ENCODE data around the gene ETFRF1. TPM values are rescaled to one million over a fixed set of nuclear protein-coding genes. Genes with fewer than 3 reads are reported as not detected.

Gene ETFRF1
- total and polyA plus RNA-seq, 2 of the 8 experiments (the other 6 are each of a cell fraction or from before 2014, with no cell fraction given) = 4.3 to 7.7 TPM

- Histone ChIP-seq H4K91ac (replicated peaks; ENCODE audit: insufficient read length, low read length) (no peak overlapping the region), H3K9me3 (ENCODE audit: insufficient read depth in 2 of 2, low read depth in 1 of 2, low read length in 1 of 2) (no peaks in the 10 kb centered on the region), H3K36me3 (ENCODE audit: control insufficient read depth in 2 of 4, insufficient read depth in 4 of 4, low read length in 3 of 4) (no peaks in the 10 kb centered on the region), H2AFZ (ENCODE audit: low read length) (no peak overlapping the region), H4K5ac (ENCODE audit: insufficient read length, low read depth, low read length) (no peak overlapping the region), H2AK5ac (ENCODE audit: low read depth, low read length) (no peak overlapping the region), H2BK20ac (ENCODE audit: low read length) (no peak overlapping the region), H3K27ac (ENCODE audit: low read depth, low read length) (no peak overlapping the region), H2BK15ac (ENCODE audit: low read length) (no peak overlapping the region), H3K4me2 (ENCODE audit: insufficient read depth in 1 of 2, low read depth in 2 of 2, low read length in 2 of 2) (no peak overlapping the region), H3K23ac (ENCODE audit: insufficient read length) (no peak overlapping the region), H3K9ac (replicated peaks in 1 of 4; ENCODE audit: extremely low read depth in 1 of 4, low read depth in 3 of 4, low read length in 3 of 4) (no peak overlapping the region), H3K4me3 (ENCODE audit: extremely low read depth in 1 of 4, insufficient read depth in 2 of 4, low read depth in 3 of 4, low read length in 4 of 4) (no peak overlapping the region), H4K20me1 (replicated peaks in 1 of 2; ENCODE audit: control insufficient read depth in 1 of 2, insufficient read depth in 2 of 2, low read length in 2 of 2) (peaks cover 4 to 5% of the 10 kb centered on the region in 2 experiments), H3K56ac (replicated peaks; ENCODE audit: insufficient read length, low read depth, low read length) (no peak overlapping the region), H3K27me3 (replicated peaks in 1 of 4; ENCODE audit: control insufficient read depth in 3 of 4, extremely low read depth in 1 of 4, insufficient read depth in 3 of 4, low read length in 3 of 4) (no peaks in the 10 kb centered on the region), H3K23me2 (ENCODE audit: low read depth, low read length) (peaks cover 5% of the 10 kb centered on the region; the same call in 1 of the 2 replicates), H3K18ac (ENCODE audit: extremely low read depth, low read length) (no peak overlapping the region), H3K4me1 (replicated peaks in 1 of 4; ENCODE audit: control insufficient read depth in 3 of 4, insufficient read depth in 4 of 4, low read length in 3 of 4) (peaks cover 9 to 16% (median 11%) of the 10 kb centered on the region in 4 experiments), H2BK12ac (ENCODE audit: low read depth, low read length) (no peak overlapping the region), H4K8ac (ENCODE audit: extremely low read depth, insufficient read depth, low read length) (no peak overlapping the region), H2BK5ac (ENCODE audit: low read depth, low read length) (no peak overlapping the region), H3K4ac (replicated peaks; ENCODE audit: insufficient read length, low read depth, low read length) (no peak overlapping the region), H3K79me2 (ENCODE audit: control insufficient read depth in 1 of 2, insufficient read depth in 2 of 2, low read length in 2 of 2) (peaks cover 7 to 22% of the 10 kb centered on the region in 2 experiments), H3K79me1 (ENCODE audit: low read depth, low read length) (no peaks in the 10 kb centered on the region; the same call in 1 of the 2 replicates), H3K14ac (ENCODE audit: insufficient read length) (no peak overlapping the region), H2BK120ac (replicated peaks; ENCODE audit: low read depth, low read length) (no peak overlapping the region)
- FAIRE-seq = no peak
- CTCF ChIA-PET (ENCODE audit: partially characterized antibody) = no interaction called here
- POLR2A ChIA-PET (ENCODE audit: partially characterized antibody) = no interaction called here
- WGBS, 2 experiments (ENCODE audit: extremely low coverage in 1 of 2, insufficient coverage in 1 of 2, insufficient read length in 1 of 2, insufficient replicate concordance in 2 of 2, low coverage in 1 of 2, low lambda C conversion rate in 2 of 2, missing lambda C conversion rate in 1 of 2) = 95% methylated on average over 3 of the region's 3 CpGs; no CpG with 5 or more reads in 1 of the 2 experiments
- DNase-seq (ENCODE audit: low read depth in 1 of 2, low spot score in 2 of 2) = no peak
- TF ChIP-seq HDAC6 (IDR thresholded peaks at IDR 0.05; ENCODE audit: low read depth, low read length) (no peak), ASH2L (IDR thresholded peaks at IDR 0.05; ENCODE audit: low read length) (no peak), CREB1 (IDR thresholded peaks at IDR 0.05) (no peak), GABPA (IDR thresholded peaks at IDR 0.05; ENCODE audit: borderline replicate concordance, insufficient read depth, low read length) (no peak), BRCA1 (IDR thresholded peaks at IDR 0.05; ENCODE audit: low read depth, low read length) (no peak), CBX5 (IDR thresholded peaks at IDR 0.05; ENCODE audit: low read depth, low read length) (no peak), SP4 (IDR thresholded peaks at IDR 0.05; ENCODE audit: low read length) (no peak), POLR2A (IDR thresholded peaks at IDR 0.05; ENCODE audit: control extremely low read depth in 1 of 2, low read depth in 2 of 2, low read length in 2 of 2) (no peak), RFX5 (IDR thresholded peaks at IDR 0.05; ENCODE audit: borderline replicate concordance, low read depth, low read length) (no peak), NANOG (IDR thresholded peaks at IDR 0.05; ENCODE audit: insufficient read depth, low read depth, low read length, poor library complexity, severe bottlenecking) (no peak), MAFK (IDR thresholded peaks at IDR 0.05; ENCODE audit: low read depth, low read length) (no peak), EZH2 (IDR thresholded peaks at IDR 0.05; ENCODE audit: low read depth, low read length, severe bottlenecking) (no peak), SP1 (IDR thresholded peaks at IDR 0.05; ENCODE audit: low read depth, low read length) (no peak), TEAD4 (IDR thresholded peaks at IDR 0.05; ENCODE audit: low read depth, low read length) (no peak), EP300 (IDR thresholded peaks at IDR 0.05; ENCODE audit: borderline replicate concordance in 1 of 2, low read depth in 2 of 2, low read length in 2 of 2) (no peak)
Observed at GRCh38 chr12:25252946-25253345, 57.9 kb downstream of the ETFRF1 start.

Data from H1 (cell line).